Ovary (tissue), 3 donors: ENCODE data around the gene ROPN1L.

Source experiments
- EP300 ChIP-seq: sonication (generic); formaldehyde crosslinking; IDR thresholded peaks from one replicate; pipeline ENCODE4 v1.6.1; 2017; ENCODE audit warnings: antibody characterized with exemption
- POLR2A ChIP-seq: fragments of 450-650 bp; IDR thresholded peaks from one replicate; pipeline ENCODE4 v1.6.1; 2017; ENCODE audit warnings: antibody characterized with exemption, mild to moderate bottlenecking, moderate library complexity
- TF ChIP-seq, protein P1 (sequence below), 3 donors: fragments of 450-650 bp in 2 of 3; fragments of 200-600 bp in 1 of 3; IDR thresholded peaks; one replicate each; pipeline versions ENCODE4 v1.5.1 to v1.8.0; 2016 to 2022; ENCODE audit warnings: antibody characterized with exemption in 3 of 3, mild to moderate bottlenecking in 1 of 3
- donor health status: DM: no; HTN: no; CAD: no.

DNA sequence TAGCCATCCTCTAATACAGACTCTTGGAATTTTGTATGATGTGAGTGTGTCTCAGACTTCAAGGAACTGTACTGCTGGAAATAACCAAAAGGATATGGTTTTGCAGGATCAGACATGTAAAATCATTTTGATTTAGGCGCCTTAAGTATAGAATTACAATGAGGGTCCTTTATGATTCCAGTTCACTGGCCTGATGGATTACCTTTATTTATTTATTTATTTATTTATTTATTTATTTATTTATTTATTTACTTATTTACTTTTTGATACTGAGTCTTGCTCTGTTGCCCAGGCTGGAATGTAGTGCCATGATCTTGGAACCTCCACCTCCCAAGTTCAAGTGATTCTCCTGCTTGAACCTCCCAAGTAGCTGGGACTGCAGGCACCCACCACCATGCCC, 37.9 kb upstream of the ROPN1L start:
- TF ChIP-seq POLR2A = no peak
- TF ChIP-seq EP300 = no peak
- TF ChIP-seq, protein P1, sequence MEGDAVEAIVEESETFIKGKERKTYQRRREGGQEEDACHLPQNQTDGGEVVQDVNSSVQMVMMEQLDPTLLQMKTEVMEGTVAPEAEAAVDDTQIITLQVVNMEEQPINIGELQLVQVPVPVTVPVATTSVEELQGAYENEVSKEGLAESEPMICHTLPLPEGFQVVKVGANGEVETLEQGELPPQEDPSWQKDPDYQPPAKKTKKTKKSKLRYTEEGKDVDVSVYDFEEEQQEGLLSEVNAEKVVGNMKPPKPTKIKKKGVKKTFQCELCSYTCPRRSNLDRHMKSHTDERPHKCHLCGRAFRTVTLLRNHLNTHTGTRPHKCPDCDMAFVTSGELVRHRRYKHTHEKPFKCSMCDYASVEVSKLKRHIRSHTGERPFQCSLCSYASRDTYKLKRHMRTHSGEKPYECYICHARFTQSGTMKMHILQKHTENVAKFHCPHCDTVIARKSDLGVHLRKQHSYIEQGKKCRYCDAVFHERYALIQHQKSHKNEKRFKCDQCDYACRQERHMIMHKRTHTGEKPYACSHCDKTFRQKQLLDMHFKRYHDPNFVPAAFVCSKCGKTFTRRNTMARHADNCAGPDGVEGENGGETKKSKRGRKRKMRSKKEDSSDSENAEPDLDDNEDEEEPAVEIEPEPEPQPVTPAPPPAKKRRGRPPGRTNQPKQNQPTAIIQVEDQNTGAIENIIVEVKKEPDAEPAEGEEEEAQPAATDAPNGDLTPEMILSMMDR (IDR thresholded peaks at IDR 0.05) = no peak
